M059J (cell line): ENCODE data around the gene RPL10. TPM values are rescaled to one million over a fixed set of nuclear protein-coding genes. Genes with fewer than 3 reads are reported as not detected.
A peak's percentile ranks its signal among the peaks of the same experiment; 100 is the strongest.

ENCODE experiments used
- DNase-seq: peaks from one replicate; pipeline ENCODE4 v3.0.0-alpha.2; 2012; ENCODE audit warnings: low read depth
- total RNA-seq: library from RNA; depleted of rRNA; stranded (reverse); fragments of >200 nt; shearing (Covaris generic); gene quantifications from 2 replicates; pipeline ENCODE4 v1.2.3, GENCODE V29; 2014

Gene RPL10
- total RNA-seq, 1 experiment from 2014 or later, result 3,989 TPM

DNA sequence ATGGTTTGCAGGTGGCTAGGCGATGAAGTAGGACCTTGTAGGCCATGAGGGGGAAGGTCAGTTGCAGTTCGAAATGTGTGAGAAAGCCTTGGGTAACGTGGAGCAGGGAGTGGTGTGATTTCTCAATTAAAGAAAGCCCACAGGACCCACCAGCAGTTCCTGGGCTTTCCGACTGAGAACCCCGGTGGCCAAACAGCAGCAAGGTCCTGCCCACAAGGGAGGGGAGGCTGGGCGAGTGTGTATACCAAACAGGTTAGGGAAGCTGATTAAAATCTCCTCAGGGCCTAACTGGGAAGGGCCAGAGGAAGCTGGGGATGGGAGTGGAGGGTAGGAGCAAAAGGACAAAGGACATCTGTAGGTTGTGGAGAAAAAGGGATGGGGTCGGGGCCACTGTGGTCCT is 32.7 kb downstream of the RPL10 start:
- DNase-seq, result no peak

DNA sequence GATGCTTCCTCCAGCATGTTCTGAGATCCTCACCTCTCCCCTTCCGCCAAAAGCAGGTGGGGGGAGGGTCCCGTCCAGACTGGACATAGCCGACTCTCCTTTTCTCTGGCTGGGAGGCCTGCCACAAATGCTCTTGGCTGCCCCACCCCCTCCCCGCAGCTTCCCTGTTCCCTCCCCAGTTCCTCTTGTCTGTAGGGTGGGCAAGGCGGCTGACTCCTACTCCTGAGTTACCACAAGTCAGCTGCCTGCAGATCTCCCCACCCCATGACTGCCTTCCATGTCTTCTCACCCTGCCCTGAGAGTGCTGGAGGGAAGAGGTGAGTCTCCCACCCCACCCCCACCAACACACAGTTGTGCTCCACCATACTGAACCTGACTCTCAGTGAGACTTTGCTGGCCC is 33.2 kb downstream of the RPL10 start:
- DNase-seq, result no peak

DNA sequence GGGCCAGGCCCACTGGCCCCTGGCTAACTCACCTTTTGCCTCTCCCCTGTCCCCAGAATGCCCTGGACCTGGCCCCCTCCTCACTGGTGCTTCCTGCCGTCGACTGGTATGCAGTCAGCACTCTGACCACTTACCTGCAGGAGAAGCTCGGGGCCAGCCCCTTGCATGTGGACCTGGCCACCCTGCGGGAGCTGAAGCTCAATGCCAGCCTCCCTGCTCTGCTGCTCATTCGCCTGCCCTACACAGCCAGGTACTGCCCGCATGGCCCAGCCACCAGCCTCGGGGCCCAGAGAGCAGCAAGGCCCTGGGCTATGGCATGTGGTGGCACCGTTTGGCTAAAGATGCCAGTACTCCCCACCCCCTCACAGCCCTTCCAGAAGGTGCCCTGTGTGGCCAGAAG is 34.0 kb downstream of the RPL10 start:
- DNase-seq, result no peak

DNA sequence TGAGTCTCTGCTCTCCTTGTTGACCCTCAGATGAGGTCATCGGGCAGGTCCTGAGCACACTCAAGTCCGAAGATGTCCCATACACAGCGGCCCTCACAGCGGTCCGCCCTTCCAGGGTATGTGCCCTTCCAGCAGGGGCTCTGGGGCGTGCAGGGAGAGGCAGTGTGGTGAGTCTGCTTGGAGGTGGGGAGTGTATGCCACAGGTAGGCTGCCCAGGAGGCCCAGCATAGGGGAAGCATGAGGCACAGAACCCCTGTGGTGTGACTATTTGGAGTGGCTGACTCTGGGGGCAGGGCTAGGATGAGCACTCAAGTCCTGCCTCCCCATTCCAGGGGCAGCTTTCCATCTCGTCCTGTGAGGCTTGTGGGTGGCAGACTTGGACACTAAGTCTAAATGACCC is 35.4 kb downstream of the RPL10 start:
- DNase-seq, result no peak

DNA sequence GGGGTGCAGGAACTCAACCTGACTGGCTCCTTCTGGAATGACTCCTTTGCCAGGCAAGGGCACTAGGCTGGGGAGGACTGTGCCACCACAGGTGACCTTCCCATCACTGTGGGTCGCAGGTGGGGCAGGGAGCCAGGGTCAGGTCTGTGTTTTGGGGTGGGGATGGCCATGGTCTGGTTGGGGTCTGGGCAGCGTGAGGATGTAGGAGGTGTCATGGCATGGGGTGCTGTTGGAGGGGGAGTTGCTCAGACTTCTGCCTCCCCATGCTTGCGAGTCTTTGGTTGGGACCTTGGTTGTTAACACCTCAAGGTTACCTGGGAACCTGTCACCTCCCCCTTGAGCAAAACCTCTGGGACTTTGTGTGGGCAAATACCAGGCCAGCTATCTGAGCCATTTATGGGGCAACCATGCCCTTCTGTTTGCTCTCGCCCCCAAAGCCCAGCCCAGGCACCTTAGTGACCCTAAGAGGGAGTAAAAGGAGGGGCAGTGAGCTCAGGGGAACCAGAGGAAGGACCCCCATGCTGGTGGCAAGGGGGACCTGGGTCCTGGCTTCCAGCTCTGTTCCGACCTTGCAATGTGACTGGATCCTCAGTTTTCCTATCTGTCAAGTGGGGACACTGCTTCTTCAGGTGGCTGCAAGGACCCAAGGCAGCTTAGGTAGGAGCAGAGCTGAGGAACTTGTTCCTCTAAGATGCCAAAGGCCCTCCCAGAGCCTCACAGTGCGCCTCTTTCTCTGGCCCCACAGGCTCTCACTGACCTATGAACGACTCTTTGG is 36.4 kb downstream of the RPL10 start:
- no peak for DNase-seq

DNA sequence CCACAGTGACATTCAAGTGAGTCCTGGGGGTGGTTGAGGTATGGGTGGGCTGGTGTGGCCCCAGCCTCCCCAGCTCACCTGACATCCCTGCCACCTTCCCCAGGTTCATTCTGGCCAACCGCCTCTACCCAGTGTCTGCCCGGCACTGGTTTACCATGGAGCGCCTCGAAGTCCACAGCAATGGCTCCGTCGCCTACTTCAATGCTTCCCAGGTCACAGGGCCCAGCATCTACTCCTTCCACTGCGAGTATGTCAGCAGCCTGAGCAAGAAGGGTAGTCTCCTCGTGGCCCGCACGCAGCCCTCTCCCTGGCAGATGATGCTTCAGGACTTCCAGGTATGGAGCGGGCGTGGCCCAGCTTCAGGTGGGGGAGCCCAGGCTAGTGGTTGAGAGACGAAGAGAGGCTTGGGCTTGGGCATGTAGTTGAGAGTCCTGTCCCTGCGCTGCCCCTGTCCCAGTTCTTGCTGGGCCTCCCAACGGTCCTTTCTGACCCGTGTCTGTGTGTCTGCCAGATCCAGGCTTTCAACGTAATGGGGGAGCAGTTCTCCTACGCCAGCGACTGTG is 37.1 kb downstream of the RPL10 start:
- no peak for DNase-seq

DNA sequence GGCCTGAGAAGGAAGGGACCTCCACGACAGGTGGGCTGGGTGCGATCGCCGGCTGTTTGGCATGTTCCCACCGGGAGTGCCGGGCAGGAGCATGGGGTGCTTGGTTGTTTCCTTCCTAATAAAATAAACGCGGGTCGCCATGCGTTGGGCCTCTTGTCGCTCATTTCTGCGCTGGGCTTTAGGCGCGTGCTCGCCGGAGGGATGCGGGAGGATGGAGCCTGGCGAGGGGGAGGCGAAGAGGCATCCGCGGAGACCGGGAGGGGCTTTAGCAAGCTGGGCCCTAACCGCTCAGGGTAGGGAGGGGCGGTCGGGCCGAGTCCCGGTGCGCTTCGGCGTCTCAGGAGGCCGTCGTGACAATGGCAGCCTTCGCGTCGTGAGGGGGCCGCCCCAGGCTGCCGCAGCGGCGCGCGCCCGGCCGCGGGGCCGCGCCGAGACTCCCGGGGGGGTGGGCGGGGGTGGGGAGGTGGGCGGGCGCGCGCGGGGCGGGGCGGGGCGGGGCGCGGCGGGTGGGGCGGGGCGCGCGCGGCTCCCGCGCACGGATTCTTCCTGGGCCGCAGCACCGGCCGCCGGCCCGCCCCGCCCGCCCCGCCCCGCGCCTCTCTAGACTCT is 38.3 kb downstream of the RPL10 start:
- no peak for DNase-seq

DNA sequence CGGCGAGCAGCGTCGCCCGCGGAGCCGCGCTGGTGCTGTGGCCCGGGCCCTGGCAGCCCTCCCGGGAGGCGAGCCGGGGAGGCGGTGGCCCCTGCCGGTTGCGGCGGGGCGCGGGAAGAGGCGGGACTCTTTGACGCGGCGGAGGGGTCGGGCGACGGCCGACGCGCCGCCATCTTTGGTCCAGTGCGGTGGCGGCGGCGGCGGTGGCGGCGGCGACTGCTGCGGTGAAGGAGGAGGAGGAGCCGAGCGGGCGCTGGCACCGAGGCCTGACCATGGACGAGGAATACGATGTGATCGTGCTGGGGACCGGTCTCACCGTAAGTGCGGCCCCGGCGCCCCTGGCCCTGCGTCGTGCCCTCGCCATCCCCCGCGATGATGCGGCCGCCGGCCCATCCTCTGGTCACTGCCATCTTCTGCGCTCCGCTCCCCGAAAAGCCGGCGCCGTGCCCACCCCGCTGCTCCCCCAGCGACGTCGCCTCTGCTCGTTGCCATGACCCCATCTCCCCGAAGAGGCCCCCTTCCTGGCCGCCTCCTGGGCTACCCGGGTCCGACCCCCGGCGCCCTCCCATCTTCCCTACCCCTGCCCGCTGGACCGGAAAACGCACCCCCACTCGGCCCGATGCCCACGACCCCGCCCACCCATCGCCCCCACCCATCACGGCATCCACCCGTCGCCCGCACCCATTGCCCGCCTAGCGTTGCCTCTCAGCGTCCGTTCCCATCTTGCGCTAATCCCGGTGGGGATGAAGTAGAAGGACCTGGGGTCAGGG is 39.0 kb downstream of the RPL10 start, which contains the start of gene GDI1:
Gene GDI1 (plus strand): TSS at position 172 of the 770 bp plus-strand sequence. CDS start 101 bp downstream, at position 273.
- DNase-seq, result peak; percentile 54

DNA sequence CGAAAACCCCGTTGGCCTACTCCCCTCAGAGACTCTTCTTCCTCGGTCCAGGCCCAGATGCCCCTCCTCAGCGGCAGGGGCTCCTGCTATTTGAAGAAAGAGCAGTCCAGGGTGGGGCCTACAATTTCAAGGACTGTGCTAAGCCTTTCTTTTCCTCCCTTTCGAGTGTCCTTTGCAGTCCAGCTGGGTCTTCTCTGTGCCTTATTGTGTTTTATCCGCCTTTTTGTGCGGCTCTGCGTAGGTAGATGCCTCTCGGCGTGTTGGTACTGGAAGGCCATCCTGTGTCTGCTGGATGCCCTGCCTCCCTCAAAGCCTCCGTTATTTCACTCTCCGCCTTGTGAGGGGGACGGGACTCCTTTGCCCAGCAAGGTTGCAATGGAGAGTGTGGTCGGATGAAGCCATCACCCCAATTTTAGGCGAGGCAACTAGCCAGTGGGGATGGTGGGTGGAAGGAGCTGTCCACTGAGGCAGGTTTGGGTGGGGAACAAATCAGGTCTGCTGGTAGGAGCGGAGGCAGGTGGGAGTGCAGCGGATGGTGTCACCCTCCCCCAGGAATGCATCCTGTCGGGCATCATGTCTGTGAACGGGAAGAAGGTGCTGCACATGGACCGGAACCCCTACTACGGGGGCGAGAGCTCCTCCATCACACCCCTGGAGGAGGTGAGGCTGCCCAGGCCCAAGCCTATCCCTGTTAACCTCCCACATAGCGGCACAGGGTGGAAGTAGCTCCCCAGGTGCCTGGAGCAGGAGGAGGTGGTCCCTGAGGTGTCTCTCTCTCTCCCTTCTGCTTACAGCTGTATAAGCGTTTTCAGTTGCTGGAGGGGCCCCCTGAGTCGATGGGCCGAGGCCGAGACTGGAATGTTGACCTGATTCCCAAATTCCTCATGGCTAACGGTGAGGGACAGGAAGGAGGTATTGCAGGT is 40.1 kb downstream of the RPL10 start:
- DNase-seq, result no peak

DNA sequence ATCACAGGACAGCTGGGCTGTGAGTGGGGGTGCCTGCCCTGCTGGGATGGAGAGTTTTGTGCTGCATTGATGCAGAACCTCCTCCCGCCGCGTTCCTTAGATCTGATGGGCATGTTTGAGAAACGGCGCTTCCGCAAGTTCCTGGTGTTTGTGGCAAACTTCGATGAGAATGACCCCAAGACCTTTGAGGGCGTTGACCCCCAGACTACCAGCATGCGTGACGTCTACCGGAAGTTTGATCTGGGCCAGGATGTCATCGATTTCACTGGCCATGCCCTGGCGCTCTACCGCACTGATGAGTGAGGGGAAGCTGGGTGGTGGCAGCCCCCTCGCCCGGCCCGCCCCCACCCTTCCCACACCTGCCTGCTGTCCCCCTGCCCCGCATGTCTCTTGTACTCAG is 41.7 kb downstream of the RPL10 start:
- no peak for DNase-seq

DNA sequence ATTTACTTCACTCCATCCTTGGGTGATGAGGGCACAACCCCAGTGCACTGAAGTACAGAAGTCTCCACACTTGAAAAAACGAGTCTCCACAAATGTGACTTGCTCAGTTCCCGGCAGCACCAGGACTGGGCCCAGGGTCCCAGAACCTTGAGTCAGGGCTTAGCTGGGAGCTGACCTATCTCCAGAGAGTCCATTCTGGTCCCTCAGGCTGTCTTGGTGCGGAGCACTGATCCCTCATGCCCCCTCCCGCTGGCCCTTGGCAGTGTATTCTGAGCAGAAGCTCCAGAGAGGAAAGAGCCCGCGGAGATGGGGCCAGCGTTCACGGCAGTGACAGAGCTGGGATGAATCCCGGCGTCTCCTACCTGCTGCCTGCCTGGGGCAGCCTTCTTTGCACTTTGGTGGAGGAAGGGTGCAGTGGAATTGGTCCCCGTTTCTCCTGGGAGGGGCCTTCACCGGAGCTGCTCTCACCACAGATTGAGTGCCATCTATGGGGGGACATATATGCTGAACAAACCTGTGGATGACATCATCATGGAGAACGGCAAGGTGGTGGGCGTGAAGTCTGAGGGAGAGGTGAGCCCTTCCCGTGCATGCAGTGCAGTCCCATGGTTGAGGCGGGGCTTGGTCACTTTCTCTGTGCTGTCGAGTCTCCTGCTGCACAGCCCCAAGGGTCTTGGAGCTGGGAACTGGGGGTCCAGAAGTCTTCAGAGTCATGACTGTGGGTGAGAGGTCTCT is 42.6 kb downstream of the RPL10 start:
- DNase-seq, result no peak

DNA sequence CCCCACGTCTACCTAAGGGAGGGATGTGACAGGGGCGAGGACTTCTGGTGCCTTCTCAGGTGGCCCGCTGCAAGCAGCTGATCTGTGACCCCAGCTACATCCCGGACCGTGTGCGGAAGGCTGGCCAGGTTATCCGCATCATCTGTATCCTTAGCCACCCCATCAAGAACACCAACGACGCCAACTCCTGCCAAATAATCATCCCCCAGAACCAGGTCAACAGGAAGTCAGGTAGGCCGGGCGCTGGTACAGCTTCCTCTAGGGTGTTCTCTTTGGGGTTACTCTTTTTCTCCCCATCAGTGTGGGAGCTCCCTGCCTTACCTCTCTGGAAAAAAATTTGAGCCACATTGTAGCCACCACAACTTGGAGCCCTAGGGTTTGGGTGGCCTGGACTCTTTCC is 43.4 kb downstream of the RPL10 start:
- DNase-seq, result no peak

DNA sequence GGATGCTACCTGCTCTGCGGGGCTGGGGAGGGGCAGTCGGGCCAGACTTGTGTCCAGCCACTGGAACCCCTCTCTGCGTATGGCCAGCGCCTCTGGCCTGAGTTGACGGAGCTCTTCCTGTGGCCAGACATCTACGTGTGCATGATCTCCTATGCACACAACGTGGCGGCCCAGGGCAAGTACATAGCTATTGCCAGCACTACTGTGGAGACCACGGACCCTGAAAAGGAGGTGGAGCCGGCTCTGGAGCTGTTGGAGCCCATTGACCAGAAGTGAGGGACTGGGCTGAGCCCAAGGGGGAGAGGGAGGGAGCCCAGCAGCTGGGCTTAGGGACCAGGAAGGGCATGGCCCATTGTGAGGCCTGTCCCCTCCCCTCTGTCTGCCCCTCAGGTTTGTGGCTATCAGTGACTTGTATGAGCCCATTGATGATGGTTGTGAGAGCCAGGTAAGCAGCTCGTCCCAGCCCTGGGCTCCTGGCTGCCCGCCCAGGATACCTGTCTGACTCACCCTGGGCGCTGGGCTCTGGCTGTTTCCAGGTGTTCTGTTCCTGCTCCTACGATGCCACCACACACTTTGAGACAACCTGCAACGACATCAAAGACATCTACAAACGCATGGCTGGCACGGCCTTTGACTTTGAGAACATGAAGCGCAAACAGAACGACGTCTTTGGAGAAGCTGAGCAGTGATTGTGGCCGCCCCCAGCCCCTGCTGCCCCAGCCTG is 44.0 kb downstream of the RPL10 start:
- DNase-seq, result no peak

DNA sequence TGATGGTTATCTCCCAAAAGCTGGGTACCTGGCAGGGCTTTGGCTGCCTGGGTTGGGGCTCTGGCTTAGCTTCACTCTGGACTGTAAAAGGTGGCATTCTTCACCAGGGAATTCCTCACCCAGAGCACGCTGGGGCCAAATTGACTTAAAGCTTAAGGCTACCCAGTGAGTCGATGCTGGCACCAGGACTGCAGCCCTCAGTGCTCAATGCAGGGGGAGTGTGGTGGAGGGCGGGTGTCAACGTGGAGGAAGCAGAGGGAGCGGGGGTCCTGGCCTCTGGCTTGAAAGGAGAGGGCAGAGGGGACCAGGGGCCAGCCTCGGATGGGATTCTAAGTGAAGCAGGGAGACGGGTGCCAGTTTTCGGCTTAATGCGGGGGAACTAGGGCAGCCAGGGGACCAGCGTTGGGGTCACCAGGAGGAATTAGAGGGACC is 45.3 kb downstream of the RPL10 start:
- peak; percentile 67 for DNase-seq

DNA sequence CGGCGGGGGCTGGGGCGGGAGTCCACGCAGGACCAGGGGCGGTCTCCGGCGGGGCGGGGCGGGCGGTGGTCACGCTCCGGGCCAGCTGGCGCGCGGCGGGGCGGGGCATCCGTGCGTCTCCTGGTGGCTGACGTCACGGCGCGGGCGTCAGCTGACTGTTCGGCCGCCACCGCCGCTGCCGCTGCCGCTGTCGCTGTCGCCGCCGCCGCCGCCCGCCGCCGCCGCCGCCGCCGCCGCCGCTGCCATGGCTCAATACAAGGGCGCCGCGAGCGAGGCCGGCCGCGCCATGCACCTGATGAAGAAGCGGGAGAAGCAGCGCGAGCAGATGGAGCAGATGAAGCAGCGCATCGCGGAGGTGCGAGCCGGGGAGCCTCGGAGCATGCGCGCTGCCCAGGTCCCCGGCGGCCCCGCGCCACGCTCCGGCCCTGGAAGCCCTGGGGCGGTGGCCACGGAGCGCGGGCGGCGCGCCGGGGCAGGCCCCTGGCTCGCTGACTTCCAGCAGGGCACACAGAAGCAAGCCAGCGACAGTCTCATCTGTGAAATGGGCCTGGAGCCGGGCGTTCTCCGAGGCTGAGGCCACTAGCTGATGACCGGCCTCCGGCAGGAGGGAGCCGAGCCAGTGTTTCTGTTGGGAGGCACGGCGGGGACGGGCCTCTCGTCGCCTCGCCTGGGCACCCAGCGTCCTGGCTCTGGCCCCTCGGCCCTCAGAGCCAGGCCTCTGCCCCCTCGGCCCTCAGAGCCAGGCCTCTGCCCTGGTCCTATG is 46.0 kb downstream of the RPL10 start, which contains the start of gene FAM50A:
Gene FAM50A (plus strand): TSS at position 150 of the 763 bp plus-strand sequence. CDS start 95 bp downstream, at position 245.
- DNase-seq, result peak; percentile 74

DNA sequence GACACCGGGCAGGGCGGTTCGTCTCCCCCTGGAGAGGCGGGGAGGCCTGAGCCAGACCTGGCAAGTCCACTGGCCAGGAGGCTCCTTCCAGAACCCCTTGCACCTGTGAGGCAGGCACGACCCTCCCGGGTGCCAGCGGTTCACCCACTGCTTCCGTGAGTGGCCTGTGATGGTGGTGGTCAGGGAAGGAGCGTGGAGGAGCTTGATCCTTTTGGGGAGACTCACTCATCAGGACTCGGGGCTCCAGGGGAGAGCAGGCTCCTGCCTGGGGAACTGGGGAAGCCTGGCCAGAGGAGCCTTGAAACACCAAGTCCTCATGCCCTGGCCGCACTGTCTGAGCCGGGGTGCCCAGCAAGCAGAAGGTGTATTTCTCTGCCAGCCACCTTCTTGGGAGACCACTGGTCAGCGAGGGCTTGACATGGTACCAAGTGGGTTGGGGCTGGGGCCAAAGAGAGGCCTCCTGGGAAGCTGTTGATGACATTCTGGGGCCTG is 46.6 kb downstream of the RPL10 start:
- DNase-seq, result no peak

DNA sequence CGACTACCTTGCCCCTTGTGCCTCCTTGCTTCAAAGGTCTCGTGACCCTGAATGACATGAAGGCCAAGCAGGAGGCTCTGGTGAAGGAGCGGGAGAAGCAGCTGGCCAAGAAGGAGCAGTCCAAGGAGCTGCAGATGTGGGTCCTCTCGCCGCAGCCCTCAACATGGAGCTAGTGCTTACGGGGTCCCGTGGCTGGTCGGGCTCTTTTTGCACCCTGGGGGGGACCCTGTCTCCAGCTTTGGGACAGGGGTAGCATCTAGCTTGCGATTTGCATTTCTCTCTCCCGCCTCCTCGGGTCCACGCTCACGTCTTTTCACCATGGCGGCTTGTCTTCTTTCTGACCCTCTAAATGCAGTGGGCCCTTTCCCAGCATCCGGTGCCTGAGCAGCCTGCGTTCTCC is 47.6 kb downstream of the RPL10 start:
- no peak for DNase-seq

DNA sequence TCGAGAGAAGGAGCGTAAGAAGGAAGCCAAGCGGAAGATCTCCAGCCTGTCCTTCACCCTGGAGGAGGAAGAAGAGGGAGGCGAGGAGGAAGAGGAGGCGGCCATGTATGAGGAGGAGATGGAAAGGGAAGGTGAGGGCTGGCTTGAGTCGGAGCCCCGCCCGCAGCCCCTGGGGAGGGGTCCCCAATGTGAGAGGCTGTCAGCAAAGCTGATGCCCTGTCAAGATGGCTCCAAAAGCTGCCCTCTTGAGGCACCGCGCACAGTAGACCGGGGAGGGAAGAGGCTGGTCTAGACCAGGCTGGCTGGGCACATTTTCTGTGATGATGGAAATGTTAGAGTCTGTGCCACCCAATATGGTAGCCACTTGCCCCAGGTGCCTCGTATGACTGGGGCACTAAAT is 48.3 kb downstream of the RPL10 start:
- DNase-seq, result no peak

DNA sequence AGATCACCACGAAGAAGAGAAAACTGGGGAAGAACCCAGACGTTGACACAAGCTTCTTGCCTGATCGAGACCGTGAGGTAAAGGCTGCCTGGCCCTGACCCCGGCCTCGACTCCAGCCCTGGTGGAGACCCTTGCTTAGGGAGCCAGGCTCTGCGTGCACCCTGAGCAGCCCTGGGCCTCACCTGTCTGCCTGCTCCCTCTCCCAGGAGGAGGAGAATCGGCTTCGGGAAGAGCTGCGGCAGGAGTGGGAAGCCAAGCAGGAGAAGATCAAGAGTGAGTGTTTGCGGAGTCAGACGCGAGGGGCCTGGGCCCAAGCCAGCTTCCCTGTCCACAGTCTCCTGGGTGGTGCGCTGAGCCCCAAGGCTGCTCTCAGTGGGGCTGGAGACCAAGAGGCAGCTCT is 50.3 kb downstream of the RPL10 start:
- no peak for DNase-seq
